DOHH2 (cell line): ENCODE results near the gene ARHGEF25.
A peak's percentile ranks its signal among the peaks of the same experiment; 100 is the strongest.

Experiments
- H3F3A ChIP-seq: fragments of 200-600 bp; sonication (generic), shearing (Covaris generic); 2 replicates; pipeline ENCODE4 v1.6.0; 2016; ENCODE audit warnings: antibody characterized with exemption, mild to moderate bottlenecking; ENCODE audit not compliant: control insufficient read depth, insufficient read depth
- H3K27ac ChIP-seq: fragments of 200-600 bp; sonication (generic); 2 replicates; pipeline ENCODE4 v1.5.1; 2014; ENCODE audit warnings: low read depth, mild to moderate bottlenecking, low read length, moderate library complexity
- H3K27me3 ChIP-seq: fragments of 200-600 bp; sonication (generic); 2 replicates; pipeline ENCODE4 v1.6.1; 2014; ENCODE audit warnings: mild to moderate bottlenecking, low read length, mixed read lengths; ENCODE audit not compliant: control insufficient read depth
- H3K36me3 ChIP-seq: fragments of 200-600 bp; sonication (generic); 2 replicates; pipeline ENCODE4 v1.6.1; 2014; ENCODE audit warnings: mild to moderate bottlenecking, low read length, moderate library complexity, mixed read lengths; ENCODE audit not compliant: control insufficient read depth
- H3K4me1 ChIP-seq: fragments of 200-600 bp; sonication (generic); 2 replicates; pipeline ENCODE4 v1.6.1; 2014; ENCODE audit warnings: mild to moderate bottlenecking, low read length, mixed read lengths; ENCODE audit not compliant: control insufficient read depth
- H3K4me2 ChIP-seq: fragments of 200-600 bp; sonication (generic); 2 replicates; pipeline ENCODE4 v1.6.0; 2014; ENCODE audit warnings: mild to moderate bottlenecking, low read length, moderate library complexity
- H3K4me3 ChIP-seq: fragments of 200-600 bp; sonication (generic); 2 replicates; pipeline ENCODE4 v1.5.1; 2014; ENCODE audit warnings: mild to moderate bottlenecking, low read length, mixed read lengths
- H3K79me2 ChIP-seq: fragments of 200-600 bp; sonication (generic); 2 replicates; pipeline ENCODE4 v1.6.1; 2014; ENCODE audit warnings: mild to moderate bottlenecking, low read length, mixed read lengths; ENCODE audit not compliant: control insufficient read depth
- H3K9me2 ChIP-seq: fragments of 200-600 bp; sonication (generic); replicated peaks from 2 replicates; pipeline ENCODE4 v1.6.1; 2014; ENCODE audit warnings: mild to moderate bottlenecking, low read length, mixed read lengths; ENCODE audit not compliant: control insufficient read depth
- H3K9me3 ChIP-seq: fragments of 200-600 bp; sonication (generic); 2 replicates; pipeline ENCODE4 v1.6.1; 2014; ENCODE audit warnings: antibody characterized with exemption, low read length, mixed read lengths; ENCODE audit not compliant: control insufficient read depth, insufficient read depth
- H4K20me1 ChIP-seq: fragments of 200-600 bp; sonication (generic); 2 replicates; pipeline ENCODE4 v1.6.0; 2014; ENCODE audit warnings: low read depth, mild to moderate bottlenecking, antibody characterized with exemption, low read length, moderate library complexity; ENCODE audit not compliant: control insufficient read depth, insufficient read depth
- EZH2phosphoT487 ChIP-seq: fragments of 200-600 bp; sonication (generic); IDR thresholded peaks from 2 replicates; pipeline ENCODE4 v1.6.1; 2017; ENCODE audit warnings: borderline replicate concordance, mild to moderate bottlenecking, antibody characterized with exemption, low read length, moderate library complexity, mixed read lengths
- TF ChIP-seq, protein P1 (sequence below): fragments of 200-600 bp; sonication (generic); IDR thresholded peaks from one replicate; pipeline ENCODE4 v1.5.1; 2014; ENCODE audit warnings: antibody characterized with exemption, mild to moderate bottlenecking, low read depth, low read length; ENCODE audit not compliant: poor library complexity, severe bottlenecking

The ARHGEF25 gene

DNA sequence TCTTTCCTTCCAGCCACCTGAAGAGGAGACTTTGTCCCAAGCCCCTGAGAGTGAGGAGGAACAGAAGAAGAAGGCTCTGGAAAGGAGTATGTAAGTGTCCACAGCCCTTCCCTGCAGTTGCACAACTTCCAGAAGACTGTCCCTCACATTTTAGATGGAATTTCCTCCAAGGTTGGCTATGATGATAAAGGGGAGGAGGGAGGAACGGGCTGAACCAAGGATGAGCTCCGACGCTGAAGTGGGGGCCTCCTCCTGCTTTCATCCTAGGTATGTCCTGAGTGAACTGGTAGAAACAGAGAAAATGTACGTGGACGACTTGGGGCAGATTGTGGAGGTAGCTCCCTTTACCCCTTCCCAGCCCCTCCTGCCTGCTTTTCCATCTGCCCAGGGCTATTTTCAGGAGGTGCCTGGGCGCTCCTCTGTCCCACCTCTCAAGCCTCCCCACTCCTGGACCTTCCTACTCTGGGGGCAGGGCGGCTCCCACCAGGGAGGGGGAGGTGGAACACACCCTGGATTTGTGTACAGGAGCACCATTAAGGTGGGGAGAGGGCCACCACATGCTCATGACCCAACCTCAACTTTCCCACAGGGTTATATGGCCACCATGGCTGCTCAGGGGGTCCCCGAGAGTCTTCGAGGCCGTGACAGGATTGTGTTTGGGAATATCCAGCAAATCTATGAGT is 2.3 kb downstream of the ARHGEF25 start:
- Histone ChIP-seq H3K9me2 (no peaks in the 10 kb centered on the region), H3K27ac (no peak overlapping the region), H3K4me1 (peaks cover 31% of the 10 kb centered on the region), H3K79me2 (no peaks in the 10 kb centered on the region), H3K36me3 (no peaks in the 10 kb centered on the region), H3K27me3 (peaks cover 74% of the 10 kb centered on the region), H4K20me1 (no peaks in the 10 kb centered on the region), H3K4me2 (peak overlapping the region; percentile 59), H3K9me3 (no peaks in the 10 kb centered on the region), H3K4me3 (peak overlapping the region; percentile 42), H3F3A (no peaks in the 10 kb centered on the region)
- TF ChIP-seq EZH2phosphoT487 = no peak
- TF ChIP-seq, protein P1, sequence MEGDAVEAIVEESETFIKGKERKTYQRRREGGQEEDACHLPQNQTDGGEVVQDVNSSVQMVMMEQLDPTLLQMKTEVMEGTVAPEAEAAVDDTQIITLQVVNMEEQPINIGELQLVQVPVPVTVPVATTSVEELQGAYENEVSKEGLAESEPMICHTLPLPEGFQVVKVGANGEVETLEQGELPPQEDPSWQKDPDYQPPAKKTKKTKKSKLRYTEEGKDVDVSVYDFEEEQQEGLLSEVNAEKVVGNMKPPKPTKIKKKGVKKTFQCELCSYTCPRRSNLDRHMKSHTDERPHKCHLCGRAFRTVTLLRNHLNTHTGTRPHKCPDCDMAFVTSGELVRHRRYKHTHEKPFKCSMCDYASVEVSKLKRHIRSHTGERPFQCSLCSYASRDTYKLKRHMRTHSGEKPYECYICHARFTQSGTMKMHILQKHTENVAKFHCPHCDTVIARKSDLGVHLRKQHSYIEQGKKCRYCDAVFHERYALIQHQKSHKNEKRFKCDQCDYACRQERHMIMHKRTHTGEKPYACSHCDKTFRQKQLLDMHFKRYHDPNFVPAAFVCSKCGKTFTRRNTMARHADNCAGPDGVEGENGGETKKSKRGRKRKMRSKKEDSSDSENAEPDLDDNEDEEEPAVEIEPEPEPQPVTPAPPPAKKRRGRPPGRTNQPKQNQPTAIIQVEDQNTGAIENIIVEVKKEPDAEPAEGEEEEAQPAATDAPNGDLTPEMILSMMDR = no peak

DNA sequence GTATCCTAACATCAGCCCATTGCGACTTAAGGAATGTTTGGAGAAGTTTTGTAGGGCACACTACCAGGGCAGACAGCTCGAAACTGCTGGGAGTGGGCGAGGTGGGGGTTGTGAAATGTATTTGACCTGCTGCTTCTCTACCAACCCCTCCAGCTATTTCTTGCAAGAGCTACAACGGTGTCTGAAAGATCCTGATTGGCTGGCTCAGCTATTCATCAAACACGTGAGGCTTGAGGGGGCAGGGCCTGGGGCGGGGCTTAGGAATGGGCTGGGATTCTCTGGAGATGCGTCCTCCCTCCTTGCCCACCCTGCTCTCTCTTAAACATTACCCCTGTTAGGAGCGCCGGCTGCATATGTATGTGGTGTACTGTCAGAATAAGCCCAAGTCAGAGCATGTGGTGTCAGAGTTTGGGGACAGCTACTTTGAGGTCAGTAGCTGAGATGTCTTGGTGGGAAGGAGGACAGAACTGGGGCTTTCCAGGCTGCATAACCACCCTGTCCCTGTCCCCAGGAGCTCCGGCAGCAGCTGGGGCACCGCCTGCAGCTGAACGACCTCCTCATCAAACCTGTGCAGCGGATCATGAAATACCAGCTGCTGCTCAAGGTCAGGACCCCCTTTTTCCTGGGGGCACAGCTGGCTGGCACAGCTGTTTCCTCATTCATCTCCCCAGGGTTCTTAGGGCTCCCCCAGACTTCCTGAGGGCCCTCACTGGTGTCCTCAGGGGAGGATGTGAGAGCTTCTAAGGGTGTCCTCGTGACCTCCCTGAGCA is 3.1 kb downstream of the ARHGEF25 start:
- Histone ChIP-seq H3K4me3 (peak overlapping the region; percentile 42), H3K9me2 (no peaks in the 10 kb centered on the region), H3K27ac (no peak overlapping the region), H3K9me3 (no peaks in the 10 kb centered on the region), H3K36me3 (no peaks in the 10 kb centered on the region), H3K4me1 (peaks cover 31% of the 10 kb centered on the region), H3K79me2 (no peaks in the 10 kb centered on the region), H3K4me2 (peak overlapping the region; percentile 59), H3F3A (no peaks in the 10 kb centered on the region), H4K20me1 (no peaks in the 10 kb centered on the region), H3K27me3 (peaks cover 79% of the 10 kb centered on the region)
- TF ChIP-seq EZH2phosphoT487 = no peak; the same call in 1 of the 2 replicates
- TF ChIP-seq, protein P1 = no peak

- Histone ChIP-seq H3K9me3 (no peaks in the 10 kb centered on the region), H3K27ac (no peak overlapping the region), H3K4me1 (peaks cover 31% of the 10 kb centered on the region), H3K4me3 (no peak overlapping the region), H3K27me3 (peaks cover 86% of the 10 kb centered on the region), H3F3A (no peaks in the 10 kb centered on the region), H3K4me2 (peak overlapping the region; percentile 59), H3K9me2 (no peaks in the 10 kb centered on the region), H3K36me3 (no peaks in the 10 kb centered on the region), H3K79me2 (no peaks in the 10 kb centered on the region), H4K20me1 (peaks cover under 1% of the 10 kb centered on the region; the same call in 1 of the 2 replicates)
- TF ChIP-seq, protein P1 = no peak
- TF ChIP-seq EZH2phosphoT487 = no peak
These were observed 3.8 kb downstream of the ARHGEF25 start for GRCh38 chr12:57614948-57615500.
